ENCODE results near the gene RAP1GAP. TPM values are rescaled to one million over a fixed set of nuclear protein-coding genes. Genes with fewer than 3 reads are reported as not detected.

RAP1GAP gene
- total and polyA plus RNA-seq, 9 of the 15 experiments (the other 6 are each of a cell fraction or from before 2014, with no cell fraction given) = 0.29 to 30.2 (median 19.2) TPM

DNA sequence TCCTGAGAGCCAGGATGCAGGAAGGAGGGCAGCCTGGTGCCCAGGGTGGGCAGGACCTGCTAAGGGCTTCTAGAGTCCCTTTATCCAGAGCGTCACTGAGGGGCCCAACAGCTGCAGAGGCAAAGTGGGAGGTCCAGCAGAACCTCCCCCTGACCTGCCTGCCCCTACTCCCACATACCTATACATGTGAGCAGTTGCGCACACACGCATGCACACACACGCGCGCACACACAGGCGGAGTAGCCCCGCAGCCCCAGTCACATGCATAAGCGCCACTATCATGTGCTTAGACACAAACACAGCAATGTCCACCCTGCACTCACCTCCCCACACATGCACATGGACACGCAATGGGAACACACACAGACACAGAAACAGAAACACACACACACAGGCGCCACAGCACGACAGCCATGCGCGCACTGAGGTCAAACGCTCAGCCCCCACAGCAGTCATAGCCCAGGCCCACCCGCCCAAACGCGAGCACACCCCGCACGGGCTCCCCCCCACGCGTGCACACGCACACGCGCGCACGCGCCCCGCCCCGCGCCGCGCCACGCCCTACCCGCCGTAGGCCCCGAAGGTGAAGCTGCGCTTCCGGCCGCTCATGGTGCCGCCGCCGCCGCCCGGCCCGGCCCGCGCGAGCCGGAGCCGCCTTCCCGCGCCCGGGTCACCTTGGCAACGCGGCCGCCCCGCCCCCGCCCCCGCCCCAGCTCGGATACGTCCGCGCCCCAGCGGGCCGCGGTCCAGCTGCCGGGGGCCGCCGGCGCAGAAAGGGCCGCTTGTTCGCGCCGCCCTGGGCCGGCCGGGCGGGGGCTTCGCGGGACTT is 17.7 kb downstream of the RAP1GAP start (continued):
- TF ChIP-seq, protein P1, sequence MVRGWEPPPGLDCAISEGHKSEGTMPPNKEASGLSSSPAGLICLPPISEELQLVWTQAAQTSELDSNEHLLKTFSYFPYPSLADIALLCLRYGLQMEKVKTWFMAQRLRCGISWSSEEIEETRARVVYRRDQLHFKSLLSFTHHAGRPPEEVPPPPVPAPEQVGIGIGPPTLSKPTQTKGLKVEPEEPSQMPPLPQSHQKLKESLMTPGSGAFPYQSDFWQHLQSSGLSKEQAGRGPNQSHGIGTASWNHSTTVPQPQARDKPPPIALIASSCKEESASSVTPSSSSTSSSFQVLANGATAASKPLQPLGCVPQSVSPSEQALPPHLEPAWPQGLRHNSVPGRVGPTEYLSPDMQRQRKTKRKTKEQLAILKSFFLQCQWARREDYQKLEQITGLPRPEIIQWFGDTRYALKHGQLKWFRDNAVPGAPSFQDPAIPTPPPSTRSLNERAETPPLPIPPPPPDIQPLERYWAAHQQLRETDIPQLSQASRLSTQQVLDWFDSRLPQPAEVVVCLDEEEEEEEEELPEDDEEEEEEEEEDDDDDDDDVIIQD (CRISPR knock-in tag; IDR thresholded peaks at IDR 0.05) = 0 out of 2 replicates have a peak, but pooled peaks have one; percentile 52
- TF ChIP-seq, protein P2, sequence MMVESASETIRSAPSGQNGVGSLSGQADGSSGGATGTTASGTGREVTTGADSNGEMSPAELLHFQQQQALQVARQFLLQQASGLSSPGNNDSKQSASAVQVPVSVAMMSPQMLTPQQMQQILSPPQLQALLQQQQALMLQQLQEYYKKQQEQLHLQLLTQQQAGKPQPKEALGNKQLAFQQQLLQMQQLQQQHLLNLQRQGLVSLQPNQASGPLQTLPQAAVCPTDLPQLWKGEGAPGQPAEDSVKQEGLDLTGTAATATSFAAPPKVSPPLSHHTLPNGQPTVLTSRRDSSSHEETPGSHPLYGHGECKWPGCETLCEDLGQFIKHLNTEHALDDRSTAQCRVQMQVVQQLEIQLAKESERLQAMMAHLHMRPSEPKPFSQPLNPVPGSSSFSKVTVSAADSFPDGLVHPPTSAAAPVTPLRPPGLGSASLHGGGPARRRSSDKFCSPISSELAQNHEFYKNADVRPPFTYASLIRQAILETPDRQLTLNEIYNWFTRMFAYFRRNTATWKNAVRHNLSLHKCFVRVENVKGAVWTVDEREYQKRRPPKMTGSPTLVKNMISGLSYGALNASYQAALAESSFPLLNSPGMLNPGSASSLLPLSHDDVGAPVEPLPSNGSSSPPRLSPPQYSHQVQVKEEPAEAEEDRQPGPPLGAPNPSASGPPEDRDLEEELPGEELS (CRISPR knock-in tag; IDR thresholded peaks at IDR 0.05; ENCODE audit: borderline replicate concordance) = 0 out of 2 replicates have a peak, but pooled peaks have one; percentile 73
- TF ChIP-seq L3MBTL2 (IDR thresholded peaks at IDR 0.05) = peak; percentile 25; the same call in 1 of the 2 replicates
- TF ChIP-seq ARID1B (IDR thresholded peaks at IDR 0.05) = peak; percentile 21; the same call in 1 of the 2 replicates
- TF ChIP-seq ZNF124 (CRISPR knock-in tag; IDR thresholded peaks at IDR 0.05) = no peak
- TF ChIP-seq, protein P3, sequence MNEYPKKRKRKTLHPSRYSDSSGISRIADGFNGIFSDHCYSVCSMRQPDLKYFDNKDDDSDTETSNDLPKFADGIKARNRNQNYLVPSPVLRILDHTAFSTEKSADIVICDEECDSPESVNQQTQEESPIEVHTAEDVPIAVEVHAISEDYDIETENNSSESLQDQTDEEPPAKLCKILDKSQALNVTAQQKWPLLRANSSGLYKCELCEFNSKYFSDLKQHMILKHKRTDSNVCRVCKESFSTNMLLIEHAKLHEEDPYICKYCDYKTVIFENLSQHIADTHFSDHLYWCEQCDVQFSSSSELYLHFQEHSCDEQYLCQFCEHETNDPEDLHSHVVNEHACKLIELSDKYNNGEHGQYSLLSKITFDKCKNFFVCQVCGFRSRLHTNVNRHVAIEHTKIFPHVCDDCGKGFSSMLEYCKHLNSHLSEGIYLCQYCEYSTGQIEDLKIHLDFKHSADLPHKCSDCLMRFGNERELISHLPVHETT (CRISPR knock-in tag; conservative IDR thresholded peaks at IDR 0.05 in 1 of 2, IDR thresholded peaks at IDR 0.05 in 1 of 2) = peak in 1 of 2 experiments; percentile 88; a peak in 2 of 4 replicates
- TF ChIP-seq ZNF212 (CRISPR knock-in tag; IDR thresholded peaks at IDR 0.05) = no peak
- TF ChIP-seq ZNF263 (CRISPR knock-in tag; IDR thresholded peaks at IDR 0.05; ENCODE audit: borderline replicate concordance) = 0 out of 2 replicates have a peak, but pooled peaks have one; percentile 43
- TF ChIP-seq, protein P4, sequence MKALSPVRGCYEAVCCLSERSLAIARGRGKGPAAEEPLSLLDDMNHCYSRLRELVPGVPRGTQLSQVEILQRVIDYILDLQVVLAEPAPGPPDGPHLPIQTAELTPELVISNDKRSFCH (CRISPR knock-in tag; IDR thresholded peaks at IDR 0.05) = no peak
- TF ChIP-seq, protein P4 (tag; IDR thresholded peaks at IDR 0.05) = 0 out of 2 replicates have a peak, but pooled peaks have one; percentile 19
- peak in 1 of 2 experiments; percentile 92; a peak in 2 of 4 replicates for TF ChIP-seq HDAC1 (IDR thresholded peaks at IDR 0.05)
- peak; percentile 24; the same call in 1 of the 2 replicates for TF ChIP-seq TEAD4 (IDR thresholded peaks at IDR 0.05; ENCODE audit: low read length)
- no peak for TF ChIP-seq TEAD4 (CRISPR knock-in tag; IDR thresholded peaks at IDR 0.05; ENCODE audit: borderline replicate concordance)
- TF ChIP-seq CTBP1 (IDR thresholded peaks at IDR 0.05; ENCODE audit: borderline replicate concordance) = peak; percentile 43; the same call in 1 of the 2 replicates
- TF ChIP-seq, protein P5, sequence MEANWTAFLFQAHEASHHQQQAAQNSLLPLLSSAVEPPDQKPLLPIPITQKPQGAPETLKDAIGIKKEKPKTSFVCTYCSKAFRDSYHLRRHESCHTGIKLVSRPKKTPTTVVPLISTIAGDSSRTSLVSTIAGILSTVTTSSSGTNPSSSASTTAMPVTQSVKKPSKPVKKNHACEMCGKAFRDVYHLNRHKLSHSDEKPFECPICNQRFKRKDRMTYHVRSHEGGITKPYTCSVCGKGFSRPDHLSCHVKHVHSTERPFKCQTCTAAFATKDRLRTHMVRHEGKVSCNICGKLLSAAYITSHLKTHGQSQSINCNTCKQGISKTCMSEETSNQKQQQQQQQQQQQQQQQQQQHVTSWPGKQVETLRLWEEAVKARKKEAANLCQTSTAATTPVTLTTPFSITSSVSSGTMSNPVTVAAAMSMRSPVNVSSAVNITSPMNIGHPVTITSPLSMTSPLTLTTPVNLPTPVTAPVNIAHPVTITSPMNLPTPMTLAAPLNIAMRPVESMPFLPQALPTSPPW (CRISPR knock-in tag; IDR thresholded peaks at IDR 0.05) = peak; percentile 86
- TF ChIP-seq STAG1 (CRISPR knock-in tag; IDR thresholded peaks at IDR 0.05; ENCODE audit: borderline replicate concordance) = 0 out of 2 replicates have a peak, but pooled peaks have one; percentile 22
- TF ChIP-seq ZNF79 (CRISPR knock-in tag; IDR thresholded peaks at IDR 0.05; ENCODE audit: low read depth) = no peak
- TF ChIP-seq KAT7 (CRISPR knock-in tag; IDR thresholded peaks at IDR 0.05; ENCODE audit: borderline replicate concordance) = 0 out of 2 replicates have a peak, but pooled peaks have one; percentile 8

Data from K562 (cell line).